Measurements from ENCODE around the gene DDX43.
"Not testable (repeated sequence)": the region's sequence is repeated elsewhere in the genome, so short reads cannot be mapped to it uniquely, and the experiment has no call there.

DDX43 gene

GRCh38 chr6:73388800-73389512 lies 5.7 kb upstream of the DDX43 start:
- peak in 1 of 2 donors; percentile 30 for DNase-seq (ENCODE audit: low read depth in 1 of 2, low spot score in 1 of 2)

- no peak for DNase-seq (ENCODE audit: low read depth in 1 of 2, low spot score in 1 of 2)
Observed at GRCh38 chr6:73389854-73390253, 4.8 kb upstream of the DDX43 start.

DNA sequence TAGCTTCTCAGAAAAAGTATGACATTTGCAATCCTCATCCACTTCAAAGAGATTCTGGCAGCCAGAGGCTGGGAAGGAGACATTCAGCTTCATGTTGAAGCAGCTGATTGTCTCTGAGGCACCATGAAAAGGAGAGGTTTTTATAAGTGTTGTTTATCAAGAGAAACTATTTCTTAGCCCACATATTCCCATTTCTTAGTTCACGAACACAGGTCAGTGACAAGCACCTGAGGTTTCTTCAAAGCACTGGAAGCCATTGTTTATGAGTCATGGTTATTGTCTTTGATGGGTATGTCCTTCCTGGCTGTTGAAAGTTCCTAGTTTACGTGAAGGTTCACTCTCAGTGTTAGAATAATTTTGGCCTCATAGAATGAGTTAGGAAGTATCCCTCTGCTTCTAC lies 3.0 kb upstream of the DDX43 start:
- no peak for DNase-seq (ENCODE audit: low read depth in 1 of 2, low spot score in 1 of 2)

DNA sequence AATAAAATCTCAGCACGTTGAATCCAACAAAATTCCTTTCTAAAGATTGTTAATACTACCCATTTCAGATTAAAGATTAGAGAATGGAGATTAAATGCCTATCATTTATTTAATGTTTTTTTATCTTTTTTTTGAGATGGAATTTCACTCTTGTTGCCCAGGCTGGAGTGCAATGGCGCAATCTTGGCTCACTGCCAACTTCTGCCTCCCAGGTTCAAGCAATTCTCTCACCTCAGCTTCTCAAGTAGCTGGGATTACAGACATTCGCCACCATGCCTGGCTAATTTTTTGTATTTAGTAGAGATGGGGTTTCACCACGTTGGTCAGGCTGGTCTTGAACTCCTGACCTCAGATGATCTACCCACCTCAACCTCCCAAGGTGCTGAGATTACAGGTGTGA lies 2.4 kb upstream of the DDX43 start:
- DNase-seq (ENCODE audit: low read depth in 1 of 2, low spot score in 1 of 2) = not testable (repeated sequence)

- DNase-seq (ENCODE audit: low read depth in 1 of 2, low spot score in 1 of 2) = no peak
Observed at GRCh38 chr6:73393278-73393677, 1.4 kb upstream of the DDX43 start.

DNA sequence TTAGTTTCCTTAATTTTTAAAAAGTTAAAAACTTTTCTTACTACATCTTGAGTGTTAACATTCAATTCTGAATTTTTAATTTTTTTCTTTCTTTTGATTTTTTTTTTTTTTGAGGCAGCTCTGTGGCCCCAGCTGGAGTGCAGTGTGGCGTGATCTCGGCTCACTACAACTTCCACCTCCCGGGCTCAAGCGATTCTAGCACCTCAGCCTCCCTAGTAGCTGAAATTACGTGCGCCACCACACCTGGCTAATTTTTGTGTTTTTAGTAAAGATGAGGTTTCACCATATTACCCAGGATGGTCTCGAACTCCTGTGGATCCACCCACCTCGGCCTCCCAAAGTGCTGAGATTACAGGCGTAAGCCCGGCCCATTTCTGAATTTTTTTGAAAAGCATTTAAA lies 1.2 kb downstream of the DDX43 start:
- DNase-seq (ENCODE audit: low read depth in 1 of 2, low spot score in 1 of 2) = no peak

- no peak for DNase-seq (ENCODE audit: low read depth in 1 of 2, low spot score in 1 of 2)
Observed at GRCh38 chr6:73400656-73401055, 6.0 kb downstream of the DDX43 start.

- DNase-seq (ENCODE audit: low read depth in 1 of 2, low spot score in 1 of 2) = no peak
Observed at GRCh38 chr6:73409395-73409794, 14.8 kb downstream of the DDX43 start.

GRCh38 chr6:73413102-73413501 lies 18.5 kb downstream of the DDX43 start:
- DNase-seq (ENCODE audit: low read depth in 1 of 2, low spot score in 1 of 2) = no peak

GRCh38 chr6:73418081-73418741 lies 23.6 kb downstream of the DDX43 start:
- no peak for DNase-seq (ENCODE audit: low read depth in 1 of 2, low spot score in 1 of 2)

- no peak for DNase-seq (ENCODE audit: low read depth in 1 of 2, low spot score in 1 of 2)
Observed at GRCh38 chr6:73421534-73421933, 26.9 kb downstream of the DDX43 start.

GRCh38 chr6:73435236-73435635 lies 40.6 kb downstream of the DDX43 start:
- no peak for DNase-seq (ENCODE audit: low read depth in 1 of 2, low spot score in 1 of 2)

DNA sequence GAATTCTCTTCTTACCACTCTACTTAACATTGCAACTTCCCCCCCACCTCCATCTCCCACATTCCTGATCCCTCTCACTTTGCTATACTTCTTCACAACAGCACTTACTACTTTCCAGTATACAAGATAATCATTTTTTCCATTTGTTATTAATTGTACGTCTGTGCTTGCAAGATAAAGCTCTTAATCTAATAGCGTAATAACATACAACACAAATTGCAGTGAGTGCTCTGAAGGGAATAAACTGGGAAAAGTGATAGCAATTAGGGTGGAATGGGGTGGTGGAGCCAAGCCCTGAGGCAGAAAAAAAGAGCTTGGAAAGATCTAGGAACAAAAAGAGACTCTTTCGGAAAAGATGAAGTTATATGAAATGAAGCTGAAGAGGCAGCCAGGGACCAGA lies 48.9 kb downstream of the DDX43 start:
- DNase-seq (ENCODE audit: low read depth in 1 of 2, low spot score in 1 of 2) = no peak

GRCh38 chr6:73451223-73452106 lies 56.8 kb downstream of the DDX43 start:
- DNase-seq (ENCODE audit: low read depth in 1 of 2, low spot score in 1 of 2) = peak; percentile 29 to 34

GRCh38 chr6:73452107-73452461 lies 57.5 kb downstream of the DDX43 start, which contains the start of gene CGAS:
TSS of gene CGAS (minus strand) at chr6:73452297. CDS start at chr6:73452181, 116 bp downstream.
- DNase-seq (ENCODE audit: low read depth in 1 of 2, low spot score in 1 of 2) = peak; percentile 54 to 69

GRCh38 chr6:73455865-73456629 lies 61.4 kb downstream of the DDX43 start:
- no peak for DNase-seq (ENCODE audit: low read depth in 1 of 2, low spot score in 1 of 2)

- not testable (repeated sequence) for DNase-seq (ENCODE audit: low read depth in 1 of 2, low spot score in 1 of 2)
Observed at GRCh38 chr6:73459474-73459873, 64.8 kb downstream of the DDX43 start.

DNA sequence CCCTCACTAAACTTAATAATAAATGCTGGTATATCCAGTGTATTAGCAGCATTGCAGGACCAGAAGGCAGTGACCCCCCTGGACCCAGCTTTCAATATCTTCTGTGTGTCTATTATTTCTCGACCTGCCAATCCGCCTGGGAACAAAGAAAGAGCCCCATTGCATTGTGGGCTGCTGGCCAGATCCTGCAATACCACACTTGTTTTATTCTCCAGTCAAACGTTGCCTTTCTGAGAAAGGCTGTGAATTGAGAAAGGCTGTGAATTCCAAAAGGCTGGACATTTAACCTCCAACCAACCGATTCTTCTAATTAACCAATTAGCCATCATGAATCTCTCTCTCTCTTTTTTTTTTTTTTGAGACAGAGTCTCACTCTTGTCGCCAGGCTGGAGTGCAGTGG lies 65.4 kb downstream of the DDX43 start:
- no peak for DNase-seq (ENCODE audit: low read depth in 1 of 2, low spot score in 1 of 2)

DNA sequence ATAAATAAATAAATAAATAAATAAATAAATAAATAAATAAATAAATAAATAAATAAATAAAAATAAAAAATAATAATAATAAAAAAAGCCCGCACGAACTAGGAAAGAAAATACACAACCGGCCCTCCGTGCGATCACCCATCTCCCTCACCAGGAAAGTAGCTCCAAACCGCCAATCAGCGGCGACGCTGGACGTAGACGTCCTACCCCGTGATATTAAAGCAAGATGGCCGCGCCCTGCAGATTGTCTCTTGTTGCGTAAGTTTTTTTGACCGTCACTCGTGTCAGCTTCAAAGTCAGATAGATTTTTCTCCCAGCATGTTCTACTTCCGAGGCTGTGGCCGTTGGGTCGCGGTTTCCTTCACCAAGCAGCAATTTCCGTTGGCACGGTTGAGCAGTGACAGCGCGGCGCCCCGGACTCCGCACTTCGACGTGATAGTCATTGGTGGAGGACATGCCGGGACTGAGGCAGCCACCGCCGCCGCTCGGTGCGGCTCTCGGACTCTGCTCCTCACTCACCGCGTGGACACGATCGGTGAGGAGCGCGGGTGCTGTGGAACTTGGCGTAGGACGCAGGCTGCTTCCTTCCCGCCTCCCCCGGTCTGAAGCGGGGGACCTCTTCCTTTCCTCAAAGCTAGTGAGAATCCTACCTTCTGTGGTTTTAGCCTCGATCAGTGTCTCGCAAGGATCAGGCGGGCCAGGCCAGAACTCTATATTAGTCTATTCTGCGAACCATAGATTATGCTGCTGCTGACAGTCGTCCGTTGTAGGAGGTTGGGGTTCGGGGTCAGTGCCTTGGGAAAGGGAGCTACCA lies 67.1 kb downstream of the DDX43 start, which contains the start of gene MTO1:
Gene MTO1 (plus strand): TSS at position 201 of the 814 bp plus-strand sequence. CDS start 118 bp downstream, at position 319.
- peak; percentile 49 to 80 for DNase-seq (ENCODE audit: low read depth in 1 of 2, low spot score in 1 of 2)

Measured in activated CD4-positive, alpha-beta T cell treated with anti-CD3 and anti-CD28 coated beads, Interleukin-2, amount 50 U/mL, for 24 hours (primary cell).